ENCODE results near the gene TSTD1. TPM values are rescaled to one million over a fixed set of nuclear protein-coding genes. Genes with fewer than 3 reads are reported as not detected.
"Not testable (repeated sequence)": the region's sequence is repeated elsewhere in the genome, so short reads cannot be mapped to it uniquely, and the experiment has no call there.

TSTD1 gene
- total RNA-seq, 1 experiment from 2014 or later, result not detected

- in situ Hi-C loops (cut with HindIII; ENCODE audit: low sequenced_read_pairs), result loop anchor here (10.0 kb wide), 1 partner anchor 100 kb away; no protein-coding TSS in a partner anchor
- DNase-seq (ENCODE audit: low spot score), result peak; percentile 64
These were observed 6.4 kb upstream of the TSTD1 start for GRCh38 chr1:161044908-161045735.

DNA sequence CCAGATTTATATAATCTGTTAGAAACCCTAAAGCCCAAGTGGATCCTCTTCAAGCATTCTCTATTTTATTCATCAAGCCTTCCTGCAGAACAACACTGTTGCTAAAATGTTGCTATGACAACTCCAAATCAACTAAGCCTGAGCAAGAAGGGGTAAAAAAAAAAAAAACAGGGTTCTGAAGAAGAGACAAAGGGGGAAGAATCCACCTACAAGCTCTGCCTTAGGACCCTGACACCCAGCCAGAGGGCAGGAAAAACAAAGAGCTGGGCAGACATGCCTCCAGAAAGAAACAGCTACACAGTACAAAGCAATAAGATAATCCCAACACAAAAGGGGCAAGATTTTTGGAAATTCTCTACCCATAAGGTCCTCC is 5.8 kb upstream of the TSTD1 start:
- in situ Hi-C loops (cut with HindIII; ENCODE audit: low sequenced_read_pairs), result loop anchor here (10.0 kb wide), 1 partner anchor 100 kb away; no protein-coding TSS in a partner anchor
- no peak for DNase-seq (ENCODE audit: low spot score)

DNA sequence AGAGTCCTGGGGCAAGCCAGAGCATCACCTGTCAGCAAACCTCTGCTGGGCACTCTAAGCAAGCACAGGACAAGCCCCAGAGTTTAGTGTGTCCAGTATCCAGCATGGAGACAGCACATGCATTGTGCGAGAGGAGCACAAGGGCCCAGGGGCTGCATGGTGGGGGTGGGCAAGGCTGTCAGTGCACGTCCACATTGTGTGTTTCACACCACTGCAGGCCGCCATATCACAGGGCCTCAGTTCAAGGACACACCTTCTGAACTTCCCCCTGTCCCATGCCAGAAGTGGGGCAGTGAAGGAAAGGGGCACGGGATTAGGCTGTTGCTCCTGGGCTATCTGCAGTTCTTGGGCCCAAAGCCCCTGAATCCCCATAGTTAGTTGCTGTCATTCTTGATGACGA is 782 bp upstream of the TSTD1 start:
- DNase-seq (ENCODE audit: low spot score), result no peak
- in situ Hi-C loops (cut with HindIII; ENCODE audit: low sequenced_read_pairs), result no loop called here

- in situ Hi-C loops (cut with HindIII; ENCODE audit: low sequenced_read_pairs), result no loop called here
These were observed 386 bp upstream of the TSTD1 start for GRCh38 chr1:161039154-161039545.

DNA sequence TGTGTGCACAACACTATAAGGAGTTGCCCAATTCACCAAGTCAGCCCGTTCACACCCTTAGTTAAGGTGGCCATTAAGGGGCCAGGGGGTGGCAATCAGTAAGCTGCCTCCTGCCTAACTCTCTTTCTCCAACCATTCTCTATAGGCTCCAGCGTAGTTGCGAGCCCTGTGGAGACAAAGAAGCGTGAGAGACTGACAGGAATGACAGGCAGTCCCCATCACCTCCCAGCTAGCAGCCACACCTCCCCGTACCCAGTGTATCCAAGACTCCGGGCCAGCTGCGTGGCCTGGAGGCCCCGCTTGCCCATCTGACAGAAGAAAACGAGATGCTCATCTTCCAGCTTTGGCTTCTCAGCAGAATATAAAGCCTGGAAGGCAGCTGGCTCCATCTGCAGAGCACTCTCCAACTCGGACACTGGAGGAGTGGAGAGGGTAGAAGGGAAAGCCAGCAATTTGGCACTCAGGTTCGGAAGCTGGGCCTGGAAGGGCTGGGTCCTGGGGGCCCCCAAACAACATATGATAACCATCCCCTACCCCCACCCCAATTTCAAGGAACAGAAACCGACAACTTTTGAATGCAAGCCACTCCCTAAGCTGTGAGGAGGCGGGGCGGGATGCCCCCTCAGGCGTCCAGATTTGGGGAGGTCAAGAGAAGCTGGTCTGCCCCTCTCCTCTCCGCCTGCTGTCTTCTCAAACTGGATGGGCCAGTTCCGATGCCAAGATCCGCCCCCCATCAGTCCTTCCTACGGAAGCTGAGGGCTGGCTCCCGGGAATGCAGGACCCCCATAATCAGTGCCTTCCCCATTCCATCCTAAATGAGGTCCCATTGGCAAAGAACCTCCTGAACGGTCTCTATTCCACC is 872 bp downstream of the TSTD1 start:
- in situ Hi-C loops (cut with HindIII; ENCODE audit: low sequenced_read_pairs), result no loop called here
- DNase-seq (ENCODE audit: low spot score), result no peak

More at GRCh38 chr1:161039154-161039545, 386 bp upstream of the TSTD1 start:
- no peak for DNase-seq (ENCODE audit: low spot score)

GRCh38 chr1:161033751-161034150 is 5.0 kb downstream of the TSTD1 start:
- no peak for DNase-seq (ENCODE audit: low spot score)
- in situ Hi-C loops (cut with HindIII; ENCODE audit: low sequenced_read_pairs), result no loop called here

- DNase-seq (ENCODE audit: low spot score), result no peak
- in situ Hi-C loops (cut with HindIII; ENCODE audit: low sequenced_read_pairs), result no loop called here
These were observed 6.4 kb downstream of the TSTD1 start for GRCh38 chr1:161032409-161032808.

- in situ Hi-C loops (cut with HindIII; ENCODE audit: low sequenced_read_pairs), result no loop called here
- DNase-seq (ENCODE audit: low spot score), result no peak
These were observed 6.9 kb downstream of the TSTD1 start for GRCh38 chr1:161031874-161032273.

GRCh38 chr1:161029466-161029865 is 9.3 kb downstream of the TSTD1 start:
- DNase-seq (ENCODE audit: low spot score); in situ Hi-C loops (cut with HindIII; ENCODE audit: low sequenced_read_pairs): not testable (repeated sequence)

DNA sequence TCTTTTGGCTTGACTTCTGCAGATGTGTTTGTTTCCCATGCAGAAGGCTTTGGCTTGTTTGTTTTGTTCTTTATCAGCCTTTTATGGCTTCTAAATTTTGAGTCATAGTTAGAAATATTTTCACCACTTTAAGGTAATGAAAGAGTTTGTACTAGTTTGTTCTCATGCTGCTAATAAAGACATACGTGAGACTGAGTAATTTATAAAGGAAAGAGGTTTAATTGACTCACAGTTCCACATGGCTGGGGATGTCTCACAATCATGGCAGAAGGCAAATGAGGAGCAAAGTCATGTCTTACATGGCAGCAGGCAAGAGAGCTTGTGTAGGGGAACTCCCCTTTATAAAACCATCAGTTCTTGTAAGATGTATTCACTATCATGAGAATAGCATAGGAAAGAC is 11.8 kb downstream of the TSTD1 start:
- in situ Hi-C loops (cut with HindIII; ENCODE audit: low sequenced_read_pairs); DNase-seq (ENCODE audit: low spot score): not testable (repeated sequence)

DNA sequence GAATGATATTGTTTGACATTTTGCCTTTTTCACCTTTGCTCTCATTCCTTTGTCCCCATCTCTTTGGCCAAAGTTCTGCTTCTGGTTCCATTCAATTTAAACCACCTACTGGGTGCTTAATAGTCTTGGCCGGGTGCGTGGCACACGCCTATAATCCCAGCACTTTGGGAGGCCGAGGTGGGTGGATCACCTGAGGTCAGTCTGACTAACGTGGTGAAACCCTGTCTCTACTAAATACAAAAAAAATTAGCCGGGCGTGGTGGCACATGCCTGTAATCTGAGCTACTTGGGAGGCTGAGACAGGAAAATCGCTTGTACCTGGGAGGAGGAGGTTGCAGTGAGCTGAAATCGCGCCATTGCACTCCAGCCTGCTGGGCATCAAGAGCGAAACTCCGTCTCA is 16.3 kb downstream of the TSTD1 start:
- DNase-seq (ENCODE audit: low spot score); in situ Hi-C loops (cut with HindIII; ENCODE audit: low sequenced_read_pairs): not testable (repeated sequence)

GRCh38 chr1:161021970-161022353 is 16.8 kb downstream of the TSTD1 start:
- DNase-seq (ENCODE audit: low spot score), result no peak
- in situ Hi-C loops (cut with HindIII; ENCODE audit: low sequenced_read_pairs), result no loop called here

GRCh38 chr1:161021165-161021969 is 17.4 kb downstream of the TSTD1 start:
- in situ Hi-C loops (cut with HindIII; ENCODE audit: low sequenced_read_pairs), result no loop called here
- DNase-seq (ENCODE audit: low spot score), result peak; percentile 63

GRCh38 chr1:161020509-161021164 is 18.1 kb downstream of the TSTD1 start, which contains the start of gene F11R:
F11R (minus strand) TSS chr1:161021152; CDS start chr1:161021073, 79 bp downstream.
- in situ Hi-C loops (cut with HindIII; ENCODE audit: low sequenced_read_pairs), result no loop called here

DNA sequence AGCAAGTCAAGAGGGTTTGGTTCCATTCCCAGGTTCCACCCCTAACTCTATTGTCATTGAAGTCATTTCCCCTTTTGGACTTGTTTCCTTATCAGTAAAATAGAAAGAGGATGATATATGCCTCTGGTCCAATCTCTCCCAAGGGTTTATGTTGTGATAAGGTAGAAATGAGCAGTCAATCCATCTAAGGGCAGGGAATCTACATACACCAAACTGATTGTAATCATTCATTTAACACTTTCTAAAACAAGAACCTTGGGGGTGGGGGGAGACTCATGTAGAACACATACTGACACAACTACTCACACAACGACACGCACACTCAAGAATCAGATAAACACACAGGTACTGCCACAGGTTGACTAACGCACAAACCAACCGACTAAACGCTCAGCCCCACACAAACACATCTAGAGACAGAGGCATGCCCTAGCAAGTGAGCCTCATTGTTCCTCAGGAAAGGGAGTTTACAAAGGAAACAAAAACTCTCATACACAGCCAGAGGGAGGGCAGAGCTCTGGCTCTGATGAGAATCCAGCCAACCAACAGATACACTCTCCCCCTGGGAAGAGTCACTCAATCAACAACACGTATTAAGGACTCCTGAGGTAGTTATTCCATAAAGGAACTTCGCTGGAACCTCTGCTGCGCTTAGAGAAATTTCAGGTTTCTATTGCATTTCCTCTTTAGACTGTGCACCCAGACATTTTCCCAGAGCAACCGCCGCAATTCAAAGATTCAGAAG is 18.8 kb downstream of the TSTD1 start:
- in situ Hi-C loops (cut with HindIII; ENCODE audit: low sequenced_read_pairs), result no loop called here
- DNase-seq (ENCODE audit: low spot score), result no peak

More at GRCh38 chr1:161020509-161021164, 18.1 kb downstream of the TSTD1 start, which contains the start of gene F11R:
- no peak for DNase-seq (ENCODE audit: low spot score)

- in situ Hi-C loops (cut with HindIII; ENCODE audit: low sequenced_read_pairs); DNase-seq (ENCODE audit: low spot score): not testable (repeated sequence)
These were observed 19.6 kb downstream of the TSTD1 start for GRCh38 chr1:161019111-161019660.

- DNase-seq (ENCODE audit: low spot score), result no peak
- in situ Hi-C loops (cut with HindIII; ENCODE audit: low sequenced_read_pairs), result no loop called here
These were observed 20.2 kb downstream of the TSTD1 start for GRCh38 chr1:161018631-161018930.

All from G401 (cell line).